IMR-90 (cell line): Measurements from ENCODE around the gene ISX. TPM values are rescaled to one million over a fixed set of nuclear protein-coding genes. Genes with fewer than 3 reads are reported as not detected.

Experiments
- ATAC-seq: fragments of 200-7000 bp; cut with Tn5 transposase; 2 replicates; pipeline ENCODE4 v1.9.1; 2020; ENCODE audit warnings: low read depth, mild to moderate bottlenecking, moderate library complexity
- BruUV-seq: library from RNA; stranded (reverse); fragments of 400-500 nt; replicated peaks from 2 replicates; lab custom pipeline; 2021; lab: Mats Ljungman, UMichigan
- CTCF ChIA-PET: fragments of 300-600 bp; formaldehyde crosslinking; extraction: SDS; loops from one replicate; lab custom pipeline; 2021; ENCODE audit warnings: antibody characterized with exemption; lab: Yijun Ruan, JAX
- POLR2A ChIA-PET: fragments of 300-600 bp; sonication (Branson Sonifier 250); formaldehyde crosslinking; loops from one replicate; lab custom pipeline; 2022; ENCODE audit warnings: antibody characterized with exemption; ENCODE audit not compliant: unreplicated experiment; lab: Charles Lee
- DNase-seq: peaks from one replicate; pipeline ENCODE4 v3.0.0; 2013
- H2AFZ ChIP-seq: replicated peaks from 2 replicates; pipeline ENCODE3; 2013; ENCODE audit warnings: low read length, mild to moderate bottlenecking; ENCODE audit not compliant: poor library complexity
- H2AK5ac ChIP-seq: 2 replicates; pipeline ENCODE4 v1.6.1; 2013; ENCODE audit warnings: low read depth, low read length, inconsistent platforms
- H2AK9ac ChIP-seq: replicated peaks from 2 replicates; pipeline ENCODE3; 2013; ENCODE audit warnings: mild to moderate bottlenecking, low read depth, low read length, moderate library complexity; ENCODE audit not compliant: poor library complexity
- H2BK120ac ChIP-seq: 2 replicates; pipeline ENCODE4 v1.6.1; 2013; ENCODE audit warnings: low read depth, low read length, inconsistent platforms
- H2BK15ac ChIP-seq: 3 replicates; pipeline ENCODE4 v1.6.1; 2013; ENCODE audit warnings: low read depth, low read length, inconsistent platforms
- H2BK20ac ChIP-seq: 2 replicates; pipeline ENCODE4 v1.6.1; 2013; ENCODE audit warnings: low read depth, mild to moderate bottlenecking, inconsistent platforms, low read length, moderate library complexity
- H2BK5ac ChIP-seq: 2 replicates; pipeline ENCODE4 v1.6.1; 2013; ENCODE audit warnings: mild to moderate bottlenecking, low read depth, low read length, inconsistent platforms; ENCODE audit not compliant: poor library complexity, severe bottlenecking
- H3K14ac ChIP-seq: replicated peaks from 2 replicates; pipeline ENCODE4 v1.6.1; 2013; ENCODE audit warnings: low read depth, low read length, inconsistent platforms
- H3K18ac ChIP-seq: 2 replicates; pipeline ENCODE4 v1.6.1; 2013; ENCODE audit warnings: low read depth, low read length, control low read depth
- H3K23ac ChIP-seq: 2 replicates; pipeline ENCODE4 v1.6.1; 2013; ENCODE audit warnings: low read depth, low read length, inconsistent platforms
- H3K27ac ChIP-seq: 2 replicates; pipeline ENCODE4 v1.5.1; 2013; ENCODE audit warnings: mild to moderate bottlenecking, control low read depth, low read length; ENCODE audit not compliant: insufficient read depth
- H3K27me3 ChIP-seq: 2 replicates; pipeline ENCODE4 v1.6.1; 2013; ENCODE audit warnings: low read length; ENCODE audit not compliant: control insufficient read depth, insufficient read depth
- H3K36me3 ChIP-seq: 2 replicates; pipeline ENCODE4 v1.6.1; 2013; ENCODE audit warnings: low read length, mixed read lengths; ENCODE audit not compliant: control insufficient read depth, insufficient read depth
- H3K4ac ChIP-seq: 2 replicates; pipeline ENCODE4 v1.6.1; 2013; ENCODE audit warnings: low read depth, low read length, inconsistent platforms
- H3K4me1 ChIP-seq: 2 replicates; pipeline ENCODE4 v1.6.1; 2013; ENCODE audit warnings: low read length, mixed read lengths; ENCODE audit not compliant: control insufficient read depth, insufficient read depth
- H3K4me2 ChIP-seq: 2 replicates; pipeline ENCODE4 v1.6.1; 2013; ENCODE audit warnings: low read depth, mild to moderate bottlenecking, control low read depth, low read length, moderate library complexity
- H3K4me3 ChIP-seq: 2 replicates; pipeline ENCODE4 v1.5.1; 2013; ENCODE audit warnings: low read depth, mild to moderate bottlenecking, control low read depth, low read length, moderate library complexity; ENCODE audit not compliant: insufficient read depth
- H3K56ac ChIP-seq: 2 replicates; pipeline ENCODE4 v1.6.1; 2013; ENCODE audit warnings: low read length, inconsistent platforms; ENCODE audit not compliant: insufficient read depth; ENCODE audit errors: extremely low read depth
- H3K79me1 ChIP-seq, 2 experiments: 2 replicates each; pipeline ENCODE4 v1.6.1; 2013; ENCODE audit warnings: low read length in 2 of 2, inconsistent platforms in 1 of 2, low read depth in 1 of 2
- H3K9ac ChIP-seq: 2 replicates; pipeline ENCODE4 v1.6.1; 2013; ENCODE audit warnings: low read depth, low read length, control low read depth
- H3K9me1 ChIP-seq: 2 replicates; pipeline ENCODE4 v1.6.1; 2013; ENCODE audit warnings: low read length, inconsistent platforms; ENCODE audit not compliant: insufficient read depth
- H3K9me3 ChIP-seq: 2 replicates; pipeline ENCODE4 v1.6.1; 2013; ENCODE audit warnings: low read length; ENCODE audit not compliant: control insufficient read depth, insufficient read depth
- H4K20me1 ChIP-seq: 2 replicates; pipeline ENCODE4 v1.6.1; 2013; ENCODE audit warnings: low read length, inconsistent platforms; ENCODE audit not compliant: insufficient read depth
- H4K5ac ChIP-seq: 2 replicates; pipeline ENCODE4 v1.6.1; 2013; ENCODE audit warnings: mild to moderate bottlenecking, low read depth, low read length, control low read depth
- H4K8ac ChIP-seq, 2 experiments: 2 replicates each; pipeline ENCODE4 v1.6.1; 2013; ENCODE audit warnings: low read depth in 2 of 2, low read length in 2 of 2, control low read depth in 1 of 2, inconsistent platforms in 1 of 2
- H4K91ac ChIP-seq: 2 replicates; pipeline ENCODE4 v1.6.1; 2013; ENCODE audit warnings: low read depth, low read length, inconsistent platforms; ENCODE audit not compliant: insufficient read depth
- BHLHE40 ChIP-seq: fragments of 150-350 bp; IDR thresholded peaks from 2 replicates; pipeline ENCODE4 v1.6.1; 2016; ENCODE audit warnings: mild to moderate bottlenecking, low read depth, low read length
- CEBPB ChIP-seq: IDR thresholded peaks from 2 replicates; pipeline ENCODE4 v1.6.1; 2012; ENCODE audit warnings: low read depth, low read length, improper control_type of control experiment
- CHD1 ChIP-seq: IDR thresholded peaks from 2 replicates; pipeline ENCODE4 v1.6.1; 2012; ENCODE audit warnings: low read depth, low read length, improper control_type of control experiment
- FOS ChIP-seq: fragments of 150-350 bp; IDR thresholded peaks from 2 replicates; pipeline ENCODE4 v1.6.1; 2016; ENCODE audit warnings: low read depth, low read length
- MAFK ChIP-seq: IDR thresholded peaks from 2 replicates; pipeline ENCODE4 v1.6.1; 2012; ENCODE audit warnings: low read depth, low read length, improper control_type of control experiment
- MAZ ChIP-seq: IDR thresholded peaks from 2 replicates; pipeline ENCODE4 v1.6.1; 2012; ENCODE audit warnings: low read depth, mild to moderate bottlenecking, low read length, improper control_type of control experiment, moderate library complexity, borderline replicate concordance
- MXI1 ChIP-seq: IDR thresholded peaks from 2 replicates; pipeline ENCODE4 v1.6.1; 2012; ENCODE audit warnings: low read depth, mild to moderate bottlenecking, low read length, moderate library complexity, borderline replicate concordance
- NFE2L2 ChIP-seq: fragments of 150-350 bp; IDR thresholded peaks from 2 replicates; pipeline ENCODE4 v1.6.1; 2016; ENCODE audit warnings: low read depth, mild to moderate bottlenecking, low read length
- POLR2A ChIP-seq: IDR thresholded peaks from 2 replicates; pipeline ENCODE4 v1.6.1; 2012; ENCODE audit warnings: mild to moderate bottlenecking, low read depth, low read length
- RAD21 ChIP-seq: IDR thresholded peaks from 2 replicates; pipeline ENCODE4 v1.6.1; 2012; ENCODE audit warnings: low read length, improper control_type of control experiment
- RCOR1 ChIP-seq: IDR thresholded peaks from 2 replicates; pipeline ENCODE4 v1.6.1; 2012; ENCODE audit warnings: mild to moderate bottlenecking, low read length, improper control_type of control experiment; ENCODE audit not compliant: insufficient replicate concordance
- RFX5 ChIP-seq: IDR thresholded peaks from 2 replicates; pipeline ENCODE4 v1.8.0; 2012; ENCODE audit warnings: low read depth, mild to moderate bottlenecking, low read length, moderate library complexity
- SMC3 ChIP-seq: fragments of 150-350 bp; IDR thresholded peaks from 2 replicates; pipeline ENCODE4 v1.6.1; 2016; ENCODE audit warnings: low read depth, mild to moderate bottlenecking, antibody characterized with exemption, low read length, moderate library complexity
- dilution Hi-C: fragments of 300-500 bp; cut with HindIII; formaldehyde crosslinking; loops from one replicate; pipeline ENCODE4 v1.14.3; 2018; ENCODE audit warnings: low sequenced_read_pairs; ENCODE audit not compliant: unreplicated experiment
- in situ Hi-C: fragments of 300-500 bp; cut with MboI; formaldehyde crosslinking; loops from 3 replicates; pipeline ENCODE4 v1.14.3; 2019; ENCODE audit warnings: low sequenced_read_pairs, inconsistent platforms, mixed read lengths
- intact Hi-C: fragments of 100-400 bp; cut with micrococcal nuclease; formaldehyde crosslinking; loops from 2 replicates; pipeline ENCODE4 v1.10.0; 2022
- polyA plus RNA-seq, 3 experiments: library from polyadenylated mRNA; depleted of rRNA; stranded (reverse); fragments of >200 nt; gene quantifications; 2 replicates each; pipeline ENCODE4 v1.2.3, GENCODE V29; 2012; ENCODE audit warnings: low replicate concordance in 1 of 3
- total RNA-seq: library from RNA; depleted of rRNA; stranded (reverse); fragments of >200 nt; gene quantifications from 2 replicates; pipeline ENCODE4 v1.2.3, GENCODE V29; 2012
- TF ChIP-seq, protein P1 (sequence below): conservative IDR thresholded peaks from 2 replicates; pipeline ENCODE4 v1.5.1; 2012; ENCODE audit warnings: mild to moderate bottlenecking, low read depth, low read length, improper control_type of control experiment
- TF ChIP-seq, protein P2 (sequence below): fragments of 150-350 bp; IDR thresholded peaks from 2 replicates; pipeline ENCODE4 v1.6.1; 2017; ENCODE audit warnings: mild to moderate bottlenecking, antibody characterized with exemption, low read length, low read depth
- TF ChIP-seq, protein P3 (sequence below): fragments of 150-350 bp; IDR thresholded peaks from 2 replicates; pipeline ENCODE4 v1.6.1; 2016; ENCODE audit warnings: low read depth, mild to moderate bottlenecking, low read length, moderate library complexity, borderline replicate concordance

The ISX gene
- total and polyA plus RNA-seq, 2 of the 4 experiments (the other 2 are of a cell fraction) = not detected

DNA sequence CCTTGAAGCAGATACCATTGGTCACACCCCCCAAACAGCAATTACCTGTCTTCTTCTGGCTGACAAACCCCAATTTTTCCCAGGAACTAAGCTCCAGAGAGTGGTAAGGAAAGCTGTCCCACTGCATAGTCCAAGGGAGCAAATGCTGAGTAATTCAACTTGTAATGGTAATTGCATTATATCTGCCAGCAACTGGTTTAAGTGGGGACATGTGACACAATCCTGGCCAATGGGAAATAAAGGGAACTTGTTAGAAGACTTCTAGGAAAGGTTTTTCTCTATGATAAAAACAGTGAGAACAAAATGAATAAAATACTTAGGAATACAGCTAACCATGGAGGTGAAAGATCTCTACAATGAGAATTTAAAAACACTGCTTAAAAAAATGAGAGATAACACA, 9.5 kb upstream of the ISX start:
- H2BK15ac ChIP-seq = no peak overlapping the region
- no peak overlapping the region for H2BK20ac ChIP-seq
- H3K9ac ChIP-seq = no peak overlapping the region
- H2BK120ac ChIP-seq = no peak overlapping the region
- no peak overlapping the region for H3K23ac ChIP-seq
- H3K4me1 ChIP-seq = no peaks in the 10 kb centered on the region
- H2AK5ac ChIP-seq = no peak overlapping the region
- H3K9me3 ChIP-seq = peaks cover 15% of the 10 kb centered on the region
- no peak overlapping the region for H4K5ac ChIP-seq
- dilution Hi-C loops (no loop called here), in situ Hi-C loops (no loop called here), intact Hi-C loops (no loop called here)
- no peak overlapping the region for H3K14ac ChIP-seq
- H3K4me3 ChIP-seq = no peak overlapping the region
- H3K27ac ChIP-seq = no peak overlapping the region
- no peak for TF ChIP-seq RAD21
- TF ChIP-seq CHD1 = no peak
- TF ChIP-seq RFX5 = no peak
- TF ChIP-seq RCOR1 = no peak
- TF ChIP-seq MAFK = no peak
- TF ChIP-seq CEBPB = no peak
- no peak for TF ChIP-seq FOS
- TF ChIP-seq, protein P1, sequence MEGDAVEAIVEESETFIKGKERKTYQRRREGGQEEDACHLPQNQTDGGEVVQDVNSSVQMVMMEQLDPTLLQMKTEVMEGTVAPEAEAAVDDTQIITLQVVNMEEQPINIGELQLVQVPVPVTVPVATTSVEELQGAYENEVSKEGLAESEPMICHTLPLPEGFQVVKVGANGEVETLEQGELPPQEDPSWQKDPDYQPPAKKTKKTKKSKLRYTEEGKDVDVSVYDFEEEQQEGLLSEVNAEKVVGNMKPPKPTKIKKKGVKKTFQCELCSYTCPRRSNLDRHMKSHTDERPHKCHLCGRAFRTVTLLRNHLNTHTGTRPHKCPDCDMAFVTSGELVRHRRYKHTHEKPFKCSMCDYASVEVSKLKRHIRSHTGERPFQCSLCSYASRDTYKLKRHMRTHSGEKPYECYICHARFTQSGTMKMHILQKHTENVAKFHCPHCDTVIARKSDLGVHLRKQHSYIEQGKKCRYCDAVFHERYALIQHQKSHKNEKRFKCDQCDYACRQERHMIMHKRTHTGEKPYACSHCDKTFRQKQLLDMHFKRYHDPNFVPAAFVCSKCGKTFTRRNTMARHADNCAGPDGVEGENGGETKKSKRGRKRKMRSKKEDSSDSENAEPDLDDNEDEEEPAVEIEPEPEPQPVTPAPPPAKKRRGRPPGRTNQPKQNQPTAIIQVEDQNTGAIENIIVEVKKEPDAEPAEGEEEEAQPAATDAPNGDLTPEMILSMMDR = no peak
- no peak for TF ChIP-seq MAZ
- TF ChIP-seq, protein P2, sequence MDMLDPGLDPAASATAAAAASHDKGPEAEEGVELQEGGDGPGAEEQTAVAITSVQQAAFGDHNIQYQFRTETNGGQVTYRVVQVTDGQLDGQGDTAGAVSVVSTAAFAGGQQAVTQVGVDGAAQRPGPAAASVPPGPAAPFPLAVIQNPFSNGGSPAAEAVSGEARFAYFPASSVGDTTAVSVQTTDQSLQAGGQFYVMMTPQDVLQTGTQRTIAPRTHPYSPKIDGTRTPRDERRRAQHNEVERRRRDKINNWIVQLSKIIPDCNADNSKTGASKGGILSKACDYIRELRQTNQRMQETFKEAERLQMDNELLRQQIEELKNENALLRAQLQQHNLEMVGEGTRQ = no peak
- no peak for TF ChIP-seq SMC3
- TF ChIP-seq MXI1 = no peak
- TF ChIP-seq BHLHE40 = no peak
- TF ChIP-seq POLR2A = no peak
- TF ChIP-seq NFE2L2 = no peak
- TF ChIP-seq, protein P3, sequence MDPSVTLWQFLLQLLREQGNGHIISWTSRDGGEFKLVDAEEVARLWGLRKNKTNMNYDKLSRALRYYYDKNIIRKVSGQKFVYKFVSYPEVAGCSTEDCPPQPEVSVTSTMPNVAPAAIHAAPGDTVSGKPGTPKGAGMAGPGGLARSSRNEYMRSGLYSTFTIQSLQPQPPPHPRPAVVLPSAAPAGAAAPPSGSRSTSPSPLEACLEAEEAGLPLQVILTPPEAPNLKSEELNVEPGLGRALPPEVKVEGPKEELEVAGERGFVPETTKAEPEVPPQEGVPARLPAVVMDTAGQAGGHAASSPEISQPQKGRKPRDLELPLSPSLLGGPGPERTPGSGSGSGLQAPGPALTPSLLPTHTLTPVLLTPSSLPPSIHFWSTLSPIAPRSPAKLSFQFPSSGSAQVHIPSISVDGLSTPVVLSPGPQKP = no peak
- no peak for ATAC-seq
- no peak overlapping the region for H4K91ac ChIP-seq
- no peaks in the 10 kb centered on the region for H3K79me1 ChIP-seq
- no peaks in the 10 kb centered on the region for H3K27me3 ChIP-seq
- no peaks in the 10 kb centered on the region for H4K20me1 ChIP-seq
- no peak for DNase-seq
- no peaks in the 10 kb centered on the region for H3K36me3 ChIP-seq
- H3K4me2 ChIP-seq = no peak overlapping the region
- no peak overlapping the region for H2AFZ ChIP-seq
- CTCF ChIA-PET = no interaction called here
- H3K18ac ChIP-seq = no peak overlapping the region
- H3K56ac ChIP-seq = no peak overlapping the region
- H3K4ac ChIP-seq = no peak overlapping the region
- H2AK9ac ChIP-seq = no peak overlapping the region
- no TSS peak for BruUV-seq
- no peak overlapping the region for H2BK5ac ChIP-seq
- no peak overlapping the region for H4K8ac ChIP-seq
- POLR2A ChIA-PET = no interaction called here
- H3K9me1 ChIP-seq = no peaks in the 10 kb centered on the region
